Inflammatory macrophage treated with lipopolysaccharide for 4 hours (primary cell): ENCODE results near the gene SOCS1.
"Not testable (repeated sequence)": the region's sequence is repeated elsewhere in the genome, so short reads cannot be mapped to it uniquely, and the experiment has no call there.

Experiments used
- DNase-seq: peaks from one replicate; pipeline ENCODE4 v3.0.0-alpha.2; 2020

The SOCS1 gene, protein sequence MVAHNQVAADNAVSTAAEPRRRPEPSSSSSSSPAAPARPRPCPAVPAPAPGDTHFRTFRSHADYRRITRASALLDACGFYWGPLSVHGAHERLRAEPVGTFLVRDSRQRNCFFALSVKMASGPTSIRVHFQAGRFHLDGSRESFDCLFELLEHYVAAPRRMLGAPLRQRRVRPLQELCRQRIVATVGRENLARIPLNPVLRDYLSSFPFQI

DNA sequence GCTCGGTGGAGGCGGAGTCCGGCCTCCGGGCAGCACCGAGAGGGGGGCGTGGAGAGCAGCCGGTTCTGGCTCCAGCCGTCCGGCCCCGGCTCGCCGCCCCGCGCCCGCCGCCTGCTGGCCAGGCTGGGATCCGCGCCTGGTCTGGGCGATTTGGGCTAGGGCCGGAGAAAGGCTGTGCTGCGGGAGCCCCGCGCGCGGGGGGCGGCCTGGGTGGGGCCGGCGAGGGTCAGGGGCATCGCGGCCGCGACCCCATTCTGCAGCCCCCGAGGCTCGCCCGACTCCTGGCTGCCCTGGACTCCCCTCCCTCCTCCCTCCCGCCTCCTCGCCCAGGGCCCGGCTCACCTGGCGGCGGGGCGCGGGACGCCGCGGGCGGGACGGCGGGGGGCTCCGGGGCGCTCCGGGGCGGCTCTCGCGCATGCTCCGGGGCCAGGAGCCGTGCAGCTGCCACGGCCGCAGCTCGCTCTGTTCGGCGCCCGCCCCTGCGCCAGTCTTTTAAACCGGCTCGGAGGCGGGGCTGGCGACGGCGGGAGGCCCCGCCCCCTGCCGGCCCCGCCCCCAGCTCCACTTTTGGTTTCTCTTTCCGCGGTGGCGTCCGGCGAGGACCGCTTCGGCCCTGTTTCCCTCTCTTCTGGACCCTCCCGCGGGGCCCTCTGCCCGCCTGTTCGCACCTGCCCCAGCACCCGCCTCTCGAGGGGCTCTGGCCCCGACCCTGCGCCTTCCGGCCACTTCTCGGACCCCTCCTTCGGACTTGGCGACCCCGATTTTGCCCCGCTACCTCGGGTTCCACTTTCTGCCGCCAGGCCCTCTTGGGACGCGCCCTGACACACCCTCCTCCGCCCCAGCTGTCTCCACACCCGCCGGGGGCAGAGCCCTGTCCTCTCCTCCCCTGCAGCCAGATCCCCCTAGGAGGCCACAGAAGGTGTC, at the start of gene SOCS1:
Gene SOCS1, minus strand, starts transcription at position 468 of the 924 bp plus-strand sequence. CDS start 726 bp downstream, outside the sequence.
- DNase-seq = peak; percentile 92

DNA sequence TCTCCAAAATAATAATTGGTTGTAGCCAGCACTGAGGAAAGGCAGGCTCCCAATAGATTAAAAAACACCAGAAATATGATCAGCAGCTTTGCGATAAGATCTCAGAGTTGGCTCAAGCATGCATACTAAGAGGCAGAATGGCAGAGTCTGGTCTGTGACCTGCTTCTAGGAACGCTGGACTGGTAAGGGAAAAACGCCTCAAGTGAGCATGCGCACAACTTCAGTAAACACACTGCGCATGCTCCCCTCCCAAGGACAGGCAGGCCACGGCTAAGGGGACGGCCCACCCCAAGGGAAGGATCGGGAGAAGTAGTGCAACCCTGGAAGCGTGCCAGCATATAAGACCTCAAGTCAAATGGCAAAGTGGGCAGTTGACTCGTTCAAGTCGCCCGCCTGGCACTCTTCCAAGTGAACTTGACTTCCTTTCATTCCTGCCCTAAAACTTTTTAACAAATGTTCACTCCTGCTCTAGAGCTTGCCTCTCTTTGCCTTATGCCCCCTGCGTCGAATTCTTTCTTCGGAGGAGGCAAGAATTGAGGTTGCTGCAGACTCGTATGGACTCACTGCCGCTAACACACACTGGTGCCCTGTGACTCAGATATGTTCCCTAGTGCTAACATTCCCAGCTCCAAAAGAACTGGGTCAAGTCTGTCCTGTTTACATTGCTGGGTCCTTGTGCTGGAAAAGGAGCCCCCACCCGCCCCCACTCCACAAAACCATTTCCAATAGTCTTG, 47.6 kb upstream of the SOCS1 start:
- no peak for DNase-seq

DNA sequence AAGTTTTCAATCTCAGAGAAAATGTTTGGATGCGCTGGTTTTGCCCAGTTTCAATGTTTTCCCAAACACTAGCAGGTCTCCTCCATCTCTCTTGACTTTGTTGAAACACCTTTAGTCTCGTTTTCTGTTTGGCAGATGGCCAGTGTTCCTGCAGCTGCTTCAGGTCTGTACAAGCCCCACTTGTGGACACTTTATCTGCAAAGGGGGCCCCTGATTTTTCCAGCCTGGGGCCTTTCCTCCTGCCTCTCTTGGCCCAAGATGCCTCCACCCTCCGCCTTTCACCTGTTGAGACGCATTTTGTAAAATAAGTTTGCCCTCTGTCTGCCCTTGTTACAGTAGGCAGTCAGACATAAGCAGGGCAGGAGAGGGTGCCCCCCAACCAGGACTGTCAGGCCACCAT, 47.0 kb upstream of the SOCS1 start:
- DNase-seq = no peak

DNA sequence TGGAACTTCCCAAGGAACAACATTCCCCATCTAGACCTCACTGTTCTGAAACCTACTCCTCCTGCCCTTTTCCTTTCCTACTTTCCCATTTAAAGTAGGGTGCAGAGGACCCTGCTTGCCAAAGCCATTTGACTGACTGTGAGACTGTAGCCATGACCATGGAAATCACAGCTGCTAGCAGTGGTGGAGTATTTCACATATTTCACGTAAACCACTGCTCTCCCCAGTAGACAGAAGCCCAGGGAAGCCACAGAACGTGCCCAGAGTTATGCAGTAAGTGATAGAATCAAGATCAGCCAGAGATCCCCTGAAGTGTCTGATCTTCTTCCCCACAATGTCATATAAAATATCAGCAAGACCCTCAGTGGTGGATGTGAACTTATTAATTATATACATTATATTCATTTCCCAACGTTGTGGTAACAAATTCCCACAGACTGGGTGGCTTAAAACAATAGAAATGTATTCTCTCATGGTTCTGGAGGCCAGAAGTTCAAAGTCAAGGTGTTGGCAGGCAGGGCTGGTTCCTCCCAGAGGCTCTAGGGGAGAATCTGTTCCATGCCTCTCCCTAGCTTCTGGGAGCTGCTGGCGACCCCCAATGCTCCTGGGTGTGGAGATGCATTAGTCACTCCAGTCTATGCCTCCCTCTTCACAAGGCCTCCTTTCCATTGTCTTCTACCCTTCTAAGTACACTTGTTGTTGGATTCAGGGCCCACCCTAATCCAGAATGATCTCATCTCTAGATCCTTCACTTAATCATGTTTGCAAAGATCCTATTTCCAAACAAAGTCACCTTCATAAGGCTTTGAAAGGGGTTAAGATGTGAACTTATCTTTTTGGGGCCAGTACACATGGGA, 45.9 kb upstream of the SOCS1 start:
- DNase-seq = no peak

DNA sequence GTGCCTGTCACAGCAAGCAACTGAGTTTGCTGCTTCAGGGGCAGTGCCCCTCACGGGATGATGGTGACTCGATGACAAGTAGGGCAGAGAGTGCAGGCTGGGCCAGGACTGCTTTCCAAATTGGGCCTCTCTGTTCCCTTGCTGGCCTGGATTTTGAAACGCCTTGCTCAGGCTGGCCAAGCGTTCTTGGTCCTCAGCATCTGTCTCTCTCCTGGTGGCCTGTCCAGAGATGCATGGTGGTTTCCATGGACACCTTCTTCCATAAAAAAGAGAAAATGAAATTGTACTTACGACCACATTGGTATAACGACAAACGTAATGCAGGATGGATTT, 44.5 kb upstream of the SOCS1 start:
- no peak for DNase-seq

DNA sequence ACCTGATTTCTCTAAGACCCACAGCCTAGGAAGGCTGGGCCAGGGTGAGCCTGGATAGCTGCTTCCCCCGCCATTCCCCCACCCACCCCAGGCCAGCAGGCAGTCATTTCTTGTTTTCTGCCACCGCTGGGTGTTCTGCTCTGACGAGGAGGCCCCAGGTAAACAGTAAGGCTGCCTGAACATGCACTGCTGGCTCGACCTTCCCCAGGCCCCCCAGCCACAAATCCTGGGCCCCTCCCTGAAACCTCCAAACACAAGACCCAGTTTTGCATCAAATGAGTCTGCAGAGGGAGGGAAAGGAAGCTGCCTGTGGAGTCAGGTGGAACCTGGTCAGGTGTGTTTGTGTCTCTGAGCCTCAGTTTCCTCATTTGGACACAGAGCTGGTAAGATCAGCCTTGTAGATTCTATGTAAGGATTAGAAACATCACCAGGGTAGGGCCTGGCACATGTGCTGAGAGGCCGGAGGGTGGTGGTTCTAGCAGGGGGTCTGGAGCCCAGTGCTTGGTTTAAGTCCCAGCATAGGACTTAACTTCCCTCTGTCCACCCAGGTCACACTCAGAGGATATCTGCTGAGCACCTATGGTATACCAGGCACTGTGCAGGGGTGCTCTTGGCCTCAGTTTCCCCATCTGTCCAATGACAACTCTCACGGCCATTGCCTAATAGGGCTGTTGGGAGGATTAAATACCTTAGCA, 44.0 kb upstream of the SOCS1 start:
- no peak for DNase-seq

DNA sequence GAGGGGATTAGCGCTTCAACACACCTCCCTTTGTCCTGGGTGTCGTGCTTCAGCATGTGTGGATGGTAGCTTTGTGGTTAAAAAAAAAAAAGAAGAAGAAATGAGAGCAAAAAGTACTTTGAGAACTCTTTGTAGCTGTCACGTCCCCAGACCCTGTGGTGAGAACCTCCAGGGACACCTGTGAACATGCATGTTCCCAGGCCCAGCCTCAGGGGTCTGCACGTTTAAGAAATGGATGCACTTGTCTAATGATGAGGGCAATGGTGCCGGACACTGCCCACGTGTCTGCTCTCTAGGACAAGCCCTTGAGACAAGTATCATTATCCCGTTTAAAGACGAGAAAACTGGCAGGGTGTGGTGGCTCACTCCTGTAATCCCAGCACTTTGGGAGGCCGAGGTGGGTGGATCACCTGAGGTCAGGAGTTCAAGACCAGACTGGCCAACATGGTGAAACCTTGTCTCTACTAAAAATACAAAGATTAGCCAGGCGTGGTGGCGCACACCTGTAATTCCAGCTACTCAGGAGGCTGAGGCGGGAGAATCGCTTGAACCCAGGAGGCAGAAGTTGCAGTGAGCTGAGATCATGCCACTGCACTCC, 43.0 kb upstream of the SOCS1 start:
- not testable (repeated sequence) for DNase-seq

DNA sequence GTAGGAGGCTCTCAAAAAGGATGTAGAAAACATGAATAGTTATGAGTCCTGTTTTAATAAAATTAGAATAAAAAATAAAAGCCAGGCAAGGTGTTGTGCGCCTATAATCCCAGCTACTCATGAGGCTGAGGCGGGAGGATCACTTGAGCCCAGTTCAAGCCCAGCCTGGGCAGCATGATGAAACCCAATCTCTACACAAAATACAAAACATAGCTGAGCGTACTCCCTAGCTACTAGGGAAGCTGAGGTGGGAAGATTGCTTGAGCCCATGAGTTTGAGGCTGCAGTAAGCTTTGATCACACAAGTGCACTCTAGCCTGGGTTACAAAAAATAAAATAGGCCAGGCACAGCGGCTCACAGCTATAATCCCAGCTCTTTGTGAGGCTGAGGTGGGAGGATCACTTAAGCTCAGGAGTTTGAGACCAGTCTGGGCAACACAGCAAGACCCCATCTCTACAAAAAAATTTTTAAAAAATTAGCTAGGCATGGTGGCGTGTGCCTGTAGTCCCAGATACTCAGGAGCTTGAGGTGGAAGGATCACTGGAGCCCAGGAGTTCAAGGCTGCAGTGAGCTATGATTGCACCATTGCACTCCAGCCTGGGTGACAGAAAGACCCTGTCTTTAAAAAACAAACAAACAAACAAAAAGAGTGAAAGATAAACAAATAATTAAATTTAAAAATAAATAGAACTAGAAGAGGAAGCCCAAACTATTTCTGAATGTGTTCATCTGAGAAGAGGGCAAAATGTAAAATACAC, 42.3 kb upstream of the SOCS1 start:
- DNase-seq = no peak

DNA sequence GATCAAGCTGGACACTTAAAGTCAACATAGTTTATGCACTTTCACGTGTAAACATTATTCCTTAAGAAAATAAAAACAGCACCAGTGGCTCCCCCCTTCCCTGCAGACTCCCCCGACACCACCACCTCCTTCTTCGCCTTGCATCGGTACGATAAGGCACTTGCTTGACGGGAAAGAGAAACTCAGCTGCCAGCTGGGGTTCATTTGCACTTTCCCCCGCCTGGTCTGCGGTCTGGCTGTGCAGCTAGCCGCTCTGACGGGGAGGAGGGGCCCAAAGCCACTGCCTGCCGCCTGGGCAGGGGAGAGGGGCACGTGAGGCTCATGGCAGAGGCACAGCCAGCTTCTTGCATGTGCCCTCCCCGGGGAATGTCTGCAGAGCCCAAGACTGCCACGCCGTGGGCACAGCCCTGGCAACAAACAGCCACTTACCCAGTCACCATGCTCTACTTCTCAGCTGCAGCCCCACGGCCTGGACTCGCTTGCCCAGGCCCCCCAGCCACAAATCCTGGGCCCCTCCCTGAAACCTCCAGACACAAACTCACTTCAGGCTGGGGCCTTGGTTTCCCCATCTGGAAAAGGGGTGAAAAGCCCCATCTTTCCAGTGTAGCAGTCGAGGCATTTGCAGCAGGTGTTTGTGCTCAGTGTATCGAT, 41.6 kb upstream of the SOCS1 start:
- DNase-seq = peak; percentile 73

DNA sequence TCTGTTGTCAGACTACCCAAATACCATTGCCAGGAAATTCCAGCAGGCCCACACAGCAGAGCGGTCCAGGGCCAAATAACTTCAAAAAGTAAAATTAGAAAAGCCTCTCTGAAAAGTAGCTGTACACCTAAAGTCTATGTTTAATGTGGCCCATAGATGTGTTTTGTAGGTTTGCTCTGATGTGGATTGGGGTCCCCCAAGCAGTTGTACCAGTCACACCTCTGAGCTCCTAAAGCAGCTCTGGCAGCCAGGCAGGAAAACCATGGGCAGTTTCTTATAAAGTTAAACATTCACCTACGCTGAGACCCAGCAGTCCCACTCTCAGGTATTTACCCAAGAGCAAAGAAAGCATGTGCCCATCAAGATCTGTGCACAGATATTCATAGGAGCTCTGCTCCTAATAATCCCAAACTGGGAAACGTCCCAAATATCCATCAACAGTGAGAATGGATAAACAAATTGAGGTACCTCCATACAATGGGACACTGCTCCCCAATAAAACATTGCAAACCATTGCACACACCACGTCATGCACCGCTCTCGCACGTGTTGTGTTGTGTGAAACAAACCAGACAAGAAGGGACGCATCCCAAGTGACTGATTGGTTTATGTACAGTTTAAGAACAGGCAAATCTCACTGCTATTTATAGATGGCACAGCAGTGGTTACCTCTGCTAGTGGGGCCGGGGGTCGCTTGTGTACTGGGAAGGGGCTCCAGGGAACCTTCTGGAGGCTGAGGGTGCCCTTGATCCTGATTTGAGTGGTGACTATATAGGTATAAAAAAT, 40.9 kb upstream of the SOCS1 start:
- no peak for DNase-seq

DNA sequence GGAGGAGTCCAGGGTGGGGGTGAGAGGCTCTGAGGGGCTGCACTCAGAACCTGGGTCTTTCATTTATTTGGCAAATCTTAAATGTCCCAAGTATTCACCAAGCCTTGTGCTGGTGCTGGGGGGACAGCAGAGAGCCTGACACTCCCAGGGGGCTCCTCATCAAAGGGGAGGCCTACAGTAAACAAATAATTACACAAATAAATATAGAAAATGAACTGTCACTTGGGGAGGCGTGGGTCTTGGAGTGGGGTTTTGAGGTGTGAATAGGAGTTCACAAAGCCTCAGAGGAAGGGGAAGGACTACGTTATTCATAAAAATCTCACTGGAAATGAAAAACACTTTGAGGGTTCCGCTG, 40.3 kb upstream of the SOCS1 start:
- DNase-seq = no peak

DNA sequence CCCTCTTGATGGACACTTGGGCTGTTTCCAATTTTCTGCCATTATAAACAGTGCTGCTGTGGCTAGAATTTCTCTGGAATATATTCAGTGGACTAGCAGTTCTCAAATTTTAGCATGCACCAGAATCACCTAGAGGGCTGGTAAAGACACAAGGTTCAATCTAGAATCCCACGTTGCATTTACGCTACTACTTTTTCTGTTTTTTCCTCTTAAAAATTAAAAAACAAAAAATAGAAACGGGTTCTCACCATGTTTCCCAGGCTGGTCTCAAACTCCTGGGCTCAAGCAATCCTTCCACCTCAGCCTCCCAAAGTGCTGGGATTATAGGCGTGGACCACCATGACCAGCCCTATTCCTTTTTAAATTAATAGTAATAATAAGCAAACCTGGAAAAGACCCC, 39.7 kb upstream of the SOCS1 start:
- no peak for DNase-seq

DNA sequence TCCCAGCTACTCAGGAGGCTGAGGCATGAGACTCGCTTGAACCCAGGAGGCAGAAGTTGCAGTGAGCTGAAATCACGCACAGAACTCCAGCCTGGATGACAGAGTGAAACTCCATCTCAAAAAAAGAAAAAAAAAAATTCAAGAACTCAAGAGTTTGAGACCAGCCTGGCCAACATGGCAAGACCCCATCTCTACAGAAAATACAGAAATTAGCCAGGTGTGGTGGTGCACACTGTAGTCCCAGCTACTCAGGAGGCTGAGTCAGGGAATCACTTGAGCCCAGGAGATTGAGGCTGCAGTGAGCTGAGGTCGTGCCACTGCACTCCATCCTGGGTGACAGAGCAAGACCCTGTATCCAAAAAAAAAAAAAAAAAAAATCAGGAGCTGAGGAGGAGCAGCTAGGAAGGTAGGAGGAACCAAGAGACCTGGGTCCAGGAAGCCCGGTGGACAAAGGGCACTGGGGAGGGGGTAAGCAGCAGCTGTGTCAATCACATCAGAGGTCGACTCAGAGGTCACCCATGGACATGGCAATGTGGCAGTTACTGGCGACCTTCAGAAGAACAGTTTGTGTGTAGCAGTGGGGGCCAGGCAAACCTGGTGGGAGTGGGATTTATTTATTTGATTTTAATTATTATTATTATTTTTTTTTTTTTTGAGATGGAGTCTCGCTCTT, 36.2 kb upstream of the SOCS1 start:
- DNase-seq = no peak

DNA sequence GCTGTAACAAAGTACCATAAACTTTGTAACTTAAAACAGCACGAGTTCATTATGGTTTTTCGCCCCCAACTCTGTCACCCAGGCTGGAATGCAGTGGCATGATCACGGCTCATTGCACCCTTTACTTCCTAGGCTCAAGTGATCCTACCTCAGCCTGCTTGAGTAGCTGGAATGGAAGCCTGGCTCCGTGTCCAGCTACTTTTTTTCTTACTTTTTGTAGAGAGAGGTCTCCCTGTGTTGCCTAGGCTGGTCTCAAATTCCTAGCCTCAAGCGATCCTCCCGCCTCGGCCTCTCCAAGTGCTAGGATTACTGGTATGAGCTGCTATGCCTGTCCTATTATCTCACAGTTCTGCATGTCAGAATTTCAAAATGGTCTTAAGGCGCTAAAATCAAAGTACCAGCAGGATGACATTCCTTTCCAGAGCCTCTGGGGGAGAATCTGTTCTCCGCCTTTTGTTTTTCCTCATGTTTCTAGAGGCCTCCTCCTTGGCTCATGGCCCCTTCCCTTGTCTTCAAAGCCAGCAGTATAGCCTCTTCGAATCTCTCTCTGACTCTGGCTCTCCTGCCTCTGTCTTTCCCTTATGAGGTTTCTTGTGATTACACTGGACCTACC, 35.2 kb upstream of the SOCS1 start:
- no peak for DNase-seq

DNA sequence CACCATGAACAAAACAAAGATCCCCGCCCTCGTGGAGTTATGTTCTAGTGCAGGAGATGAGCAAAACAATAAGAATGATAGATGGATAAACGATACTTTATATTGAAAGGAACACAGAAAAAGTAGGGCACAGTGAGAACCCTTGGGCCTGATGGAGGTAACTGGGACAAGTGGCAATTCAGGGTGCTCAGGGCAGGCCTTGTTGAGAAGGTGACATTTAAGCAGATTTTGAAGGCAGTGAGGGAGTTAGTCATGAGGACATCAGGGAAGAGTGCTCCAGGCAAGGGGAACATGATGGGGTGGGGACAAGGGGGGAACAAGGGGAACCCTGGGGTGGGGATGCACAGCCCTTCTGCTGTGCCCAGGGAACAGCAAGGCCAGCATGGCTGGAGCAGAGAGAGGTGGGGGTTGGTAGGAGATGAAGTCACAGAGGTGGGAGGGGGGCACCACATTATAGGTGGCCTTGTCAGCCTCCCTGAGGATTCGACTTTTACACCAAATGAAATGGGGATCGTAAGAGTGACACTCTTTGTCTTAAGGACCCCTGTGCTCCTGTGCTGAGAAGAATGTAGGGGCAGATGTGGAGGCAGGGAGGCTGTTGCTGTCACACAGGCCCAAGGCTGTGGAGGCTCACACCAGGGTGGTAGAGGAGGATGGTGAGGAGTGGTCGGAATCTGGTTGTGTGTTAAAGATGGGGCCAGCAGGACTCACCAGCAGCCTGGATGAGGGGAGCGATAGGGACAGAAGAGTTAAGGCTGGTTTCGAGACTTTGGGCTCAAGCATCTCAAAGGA, 34.3 kb upstream of the SOCS1 start:
- DNase-seq = no peak

DNA sequence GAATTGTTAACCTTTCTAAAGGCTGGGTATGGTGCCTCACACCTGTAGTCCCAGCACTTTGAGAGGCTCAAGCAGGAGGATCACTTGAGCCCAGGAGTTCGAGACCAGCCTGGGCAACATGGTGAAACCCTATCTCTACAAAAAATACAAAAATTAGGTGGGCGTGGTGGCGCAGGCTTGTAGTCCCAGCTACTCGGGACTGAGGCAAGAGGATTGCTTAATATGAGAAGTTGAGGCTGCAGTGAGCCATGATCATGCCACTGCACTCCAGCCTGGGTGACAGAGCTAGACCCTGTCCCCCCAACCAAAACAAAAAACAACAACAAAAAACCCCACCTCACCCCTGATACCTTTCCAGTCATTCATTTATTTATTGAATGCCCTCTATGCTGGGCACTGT, 33.7 kb upstream of the SOCS1 start:
- peak; percentile 73 for DNase-seq

DNA sequence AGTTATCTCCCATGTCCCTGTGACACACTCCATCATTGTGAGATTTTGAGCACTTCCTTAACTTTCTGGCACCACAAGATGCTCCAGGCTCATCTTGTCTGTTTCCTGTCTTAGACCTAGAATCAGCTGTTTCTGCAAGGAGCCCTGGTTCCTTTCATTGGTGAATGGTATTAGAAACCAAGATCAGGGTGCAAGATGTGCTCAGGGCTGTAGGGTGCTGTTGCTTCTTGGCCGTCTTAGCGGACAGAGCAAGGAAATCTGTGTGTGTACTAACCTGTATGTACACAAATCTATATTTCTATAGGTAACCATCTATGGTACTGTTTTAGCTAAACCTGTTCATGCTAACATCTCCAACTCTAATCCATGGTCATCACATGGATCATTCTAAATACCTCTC, 33.2 kb upstream of the SOCS1 start:
- no peak for DNase-seq

DNA sequence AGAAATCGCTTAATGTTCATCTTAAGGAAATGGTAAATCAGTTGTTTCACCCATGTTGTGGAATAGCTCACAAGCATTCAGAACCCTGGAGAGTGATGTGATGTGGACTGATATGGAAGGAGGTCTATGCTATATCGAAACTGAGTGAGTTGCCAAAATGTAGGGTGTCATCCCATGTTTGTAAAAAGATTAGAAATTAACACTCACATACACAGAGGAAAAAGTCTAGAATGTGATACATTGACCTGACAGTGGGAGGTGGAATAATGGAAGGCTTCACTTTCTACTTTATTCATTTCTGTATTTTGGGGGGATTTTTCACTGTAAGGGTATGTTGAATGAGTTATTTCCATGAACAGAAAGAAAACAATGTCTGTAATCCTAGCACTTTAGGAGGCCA, 29.8 kb upstream of the SOCS1 start:
- no peak for DNase-seq
